HepG2 (cell line): ENCODE data around the gene NKD1. TPM values are rescaled to one million over a fixed set of nuclear protein-coding genes. Genes with fewer than 3 reads are reported as not detected.
A peak's percentile ranks its signal among the peaks of the same experiment; 100 is the strongest.

Source experiments
- ATAC-seq: fragments of 200-7000 bp; cut with Tn5 transposase; 3 replicates; pipeline ENCODE4 v1.9.1; 2020; ENCODE audit warnings: mild to moderate bottlenecking, moderate library complexity
- BruUV-seq: library from RNA; stranded (reverse); fragments of 400-500 nt; replicated peaks from 2 replicates; lab custom pipeline; 2021; lab: Mats Ljungman, UMichigan
- CTCF ChIA-PET: fragments of 300-600 bp; formaldehyde crosslinking; extraction: SDS; loops from one replicate; lab custom pipeline; 2021; ENCODE audit warnings: low total read pairs, inconsistent platforms, low intra/inter-chr PET ratio; lab: Yijun Ruan, JAX
- POLR2A ChIA-PET: fragments of 350-600 bp; sonication (Branson Sonifier 250); formaldehyde crosslinking; loops from one replicate; lab custom pipeline; 2020; ENCODE audit warnings: antibody characterized with exemption, inconsistent platforms; lab: Yijun Ruan, JAX
- DNase-seq: peaks from one replicate; pipeline ENCODE4 v3.0.0-alpha.2; 2015; ENCODE audit warnings: low spot score
- FAIRE-seq: peaks from 3 replicates; lab custom pipeline; 2011; peaks lifted over from hg19 to GRCh38; lab: Jason Lieb, UNC
- H2AFZ ChIP-seq: one replicate; pipeline ENCODE4 v1.6.1; 2011; ENCODE audit warnings: low read length, inconsistent platforms
- H3K27ac ChIP-seq: fragments of 300-600 bp; 3 replicates; pipeline ENCODE4 v1.8.0; 2011; ENCODE audit warnings: mixed run types, mild to moderate bottlenecking, mixed read lengths, low read length, inconsistent platforms; ENCODE audit not compliant: insufficient read depth; ENCODE audit errors: extremely low read length
- H3K27me3 ChIP-seq, 2 experiments: fragments of 200-600 bp in 1 of 2; 2 replicates in 1 of 2; 3 replicates in 1 of 2; pipeline versions ENCODE4 v1.6.0 to v1.8.0; 2011; ENCODE audit warnings: low read length in 2 of 2, mild to moderate bottlenecking in 2 of 2, moderate library complexity in 2 of 2, inconsistent platforms in 1 of 2; ENCODE audit not compliant: insufficient read depth in 2 of 2, control insufficient read depth in 1 of 2
- H3K36me3 ChIP-seq, 2 experiments: fragments of 200-600 bp in 1 of 2; replicated peaks in 1 of 2; 2 replicates in 1 of 2; 3 replicates in 1 of 2; pipeline versions ENCODE4 v1.5.1 to v1.8.0; 2011; ENCODE audit warnings: low read length in 2 of 2, inconsistent platforms in 1 of 2; ENCODE audit not compliant: insufficient read depth in 2 of 2, control insufficient read depth in 1 of 2
- H3K4me1 ChIP-seq: 2 replicates; pipeline ENCODE4 v1.5.1; 2012; ENCODE audit warnings: low read length, inconsistent platforms; ENCODE audit not compliant: insufficient read depth
- H3K4me2 ChIP-seq: 2 replicates; pipeline ENCODE4 v1.6.0; 2011; ENCODE audit warnings: low read depth, low read length, inconsistent platforms
- H3K4me3 ChIP-seq, 3 experiments: fragments of 200-600 bp in 1 of 3; sonication (generic), shearing (Covaris generic) in 1 of 3; replicated peaks in 1 of 3; 2 replicates each; pipeline ENCODE4 v1.5.1; 2011 to 2016; ENCODE audit warnings: low read length in 3 of 3, inconsistent platforms in 2 of 3, low read depth in 2 of 3, mild to moderate bottlenecking in 2 of 3, control low read depth in 1 of 3, mixed read lengths in 1 of 3; ENCODE audit not compliant: insufficient read depth in 1 of 3
- H3K79me2 ChIP-seq: one replicate; pipeline ENCODE4 v1.6.1; 2011; ENCODE audit warnings: low read length, inconsistent platforms; ENCODE audit not compliant: insufficient read depth
- H3K9ac ChIP-seq: 2 replicates; pipeline ENCODE4 v1.6.0; 2011; ENCODE audit warnings: mild to moderate bottlenecking, low read depth, low read length, inconsistent platforms; ENCODE audit not compliant: insufficient read depth
- H3K9me3 ChIP-seq: 2 replicates; pipeline ENCODE4 v1.5.1; 2012; ENCODE audit warnings: mild to moderate bottlenecking, low read length
- H4K20me1 ChIP-seq: 2 replicates; pipeline ENCODE4 v1.6.0; 2011; ENCODE audit warnings: inconsistent platforms, mild to moderate bottlenecking, low read length, moderate library complexity; ENCODE audit not compliant: insufficient read depth
- CBX1 ChIP-seq: IDR thresholded peaks from one replicate; pipeline ENCODE4 v1.6.1; 2016; ENCODE audit warnings: antibody characterized with exemption, low read depth
- DRAP1 ChIP-seq: IDR thresholded peaks from 2 replicates; pipeline ENCODE4 v1.6.1; 2016; ENCODE audit warnings: missing genetic modification reagents, missing compliant biosample characterization
- EED ChIP-seq: sonication (generic); formaldehyde crosslinking; IDR thresholded peaks from 2 replicates; pipeline ENCODE4 v1.5.0; 2020; ENCODE audit warnings: mild to moderate bottlenecking, missing genetic modification reagents
- IKZF4 ChIP-seq: sonication (generic); formaldehyde crosslinking; IDR thresholded peaks from 2 replicates; pipeline ENCODE4 v1.5.1; 2020; ENCODE audit warnings: borderline replicate concordance, mild to moderate bottlenecking, low read depth, missing genetic modification reagents; ENCODE audit errors: not compliant biosample characterization
- SAP130 ChIP-seq: IDR thresholded peaks from 2 replicates; pipeline ENCODE4 v1.6.1; 2016; ENCODE audit warnings: low read depth
- THRA ChIP-seq: sonication (generic); formaldehyde crosslinking; IDR thresholded peaks from 2 replicates; pipeline ENCODE4 v1.4.0; 2020; ENCODE audit warnings: missing genetic modification reagents, borderline replicate concordance
- ZNF18 ChIP-seq: sonication (generic); formaldehyde crosslinking; IDR thresholded peaks from 2 replicates; pipeline ENCODE4 v1.8.0; 2022; ENCODE audit warnings: mild to moderate bottlenecking, missing genetic modification reagents; ENCODE audit not compliant: insufficient replicate concordance
- ZNF276 ChIP-seq: sonication (generic); formaldehyde crosslinking; IDR thresholded peaks from 2 replicates; pipeline ENCODE4 v1.4.0; 2020; ENCODE audit warnings: mild to moderate bottlenecking, low read depth, missing genetic modification reagents
- ZNF687 ChIP-seq: sonication (generic); formaldehyde crosslinking; IDR thresholded peaks from 2 replicates; pipeline ENCODE4 v1.5.1; 2020; ENCODE audit warnings: mild to moderate bottlenecking, missing genetic modification reagents, moderate library complexity
- ZNF746 ChIP-seq: sonication (generic); formaldehyde crosslinking; IDR thresholded peaks from 2 replicates; pipeline ENCODE4 v1.8.0; 2022; ENCODE audit warnings: mild to moderate bottlenecking, missing genetic modification reagents
- WGBS: methylation state at CpG from one replicate; pipeline ENCODE4 v1.1.6; 2017; ENCODE audit warnings: low lambda C conversion rate; 5-methylcytosine and 5-hydroxymethylcytosine counted together
- in situ Hi-C: cut with HindIII; loops from 2 replicates; pipeline ENCODE4 v1.10.0; 2017; ENCODE audit warnings: low pct_unique_long_range_greater_than_20kb; ENCODE audit not compliant: extremely low pct_ligation_motif_present
- intact Hi-C: fragments of 100-400 bp; cut with micrococcal nuclease; formaldehyde crosslinking; loops from one replicate; pipeline ENCODE4 v1.10.0; 2022; ENCODE audit not compliant: unreplicated experiment
- polyA plus RNA-seq, 8 experiments: library from polyadenylated mRNA; depleted of rRNA in 3 of 8; stranded (reverse) in 7 of 8; unstranded in 1 of 8; fragments of >200 nt; fragmentation: Illumina TruSeq in 4 of 8; extraction: Trizol in 4 of 8; gene quantifications; 2 replicates each; pipeline versions ENCODE4 v1.2.1 to v1.2.3, GENCODE V29; 2011 to 2016; ENCODE audit warnings: low read depth in 4 of 8, missing spikeins in 1 of 8, mixed read lengths in 1 of 8; ENCODE audit not compliant: insufficient read depth in 1 of 8
- total RNA-seq, 5 experiments: library from RNA; depleted of rRNA; stranded (reverse); fragments of >200 nt; fragmentation: Illumina TruSeq; extraction: Trizol; gene quantifications; 2 replicates each; pipeline ENCODE4 v1.2.3, GENCODE V29; 2016; ENCODE audit warnings: low read depth in 1 of 5

NKD1 gene
- total and polyA plus RNA-seq, 2 of the 13 experiments (the other 11 are each of a cell fraction or from before 2014, with no cell fraction given), result 70.4 to 121 TPM

GRCh38 chr16:50550035-50550434 lies 1.8 kb downstream of the NKD1 start (continued):
- TF ChIP-seq ZNF18 (peak; percentile 16), ZNF746 (CRISPR knock-in tag) (0 out of 2 replicates have a peak, but pooled peaks have one; percentile 39), IKZF4 (CRISPR knock-in tag) (no peak), EED (CRISPR knock-in tag) (no peak)

GRCh38 chr16:50550866-50551641 lies 2.9 kb downstream of the NKD1 start:
- Histone ChIP-seq H3K4me1 (peaks cover 70% of the 10 kb centered on the region), H3K27me3 (peaks cover 0 to 6% of the 10 kb centered on the region in 2 experiments; a peak in 1 of 5 replicates), H3K9ac (peak overlapping the region; percentile 90), H3K4me2 (peak overlapping the region; percentile 89), H3K27ac (peak overlapping the region; percentile 74), H4K20me1 (peaks cover 70% of the 10 kb centered on the region), H3K9me3 (no peaks in the 10 kb centered on the region), H3K36me3 (peaks cover 28 to 60% of the 10 kb centered on the region in 2 experiments), H3K4me3 (peak overlapping the region; percentile 93 to 100 (median 98)), H2AFZ (no peak overlapping the region), H3K79me2 (peaks cover 78% of the 10 kb centered on the region)
- FAIRE-seq (peak; percentile 43), ATAC-seq (no peak), DNase-seq (peak; percentile 71)
- 18% methylated on average over 9 of the region's 9 CpGs for WGBS
- BruUV-seq, result no TSS peak
- intact Hi-C loops (no loop called here), in situ Hi-C loops (no loop called here)
- CTCF ChIA-PET, result no interaction called here
- POLR2A ChIA-PET, result interaction anchor here (0.8 to 3.5 kb wide), 15 partner anchors 10 to 179 kb away, joined by 3 to 31 read pairs (median 4); no protein-coding TSS in a partner anchor
- TF ChIP-seq ZNF276 (CRISPR knock-in tag) (no peak), CBX1 (no peak), DRAP1 (no peak), ZNF687 (CRISPR knock-in tag) (peak; percentile 68), SAP130 (CRISPR knock-in tag) (peak; percentile 76), THRA (CRISPR knock-in tag) (peak; percentile 56; the same call in 1 of the 2 replicates)
